A549 (cell line): ENCODE data around the gene DEFB124.

Experiments
- MYC ChIP-seq: IDR thresholded peaks from 2 replicates; pipeline ENCODE4 v1.6.1; 2012; ENCODE audit warnings: mild to moderate bottlenecking, inconsistent platforms, low read length, improper control_type of control experiment, borderline replicate concordance
- TF ChIP-seq, protein P1 (sequence below): fragments of >200 bp; sonication (Bioruptor Twin); formaldehyde crosslinking; IDR thresholded peaks from 3 replicates; pipeline ENCODE4 v1.5.1; 2016

DNA sequence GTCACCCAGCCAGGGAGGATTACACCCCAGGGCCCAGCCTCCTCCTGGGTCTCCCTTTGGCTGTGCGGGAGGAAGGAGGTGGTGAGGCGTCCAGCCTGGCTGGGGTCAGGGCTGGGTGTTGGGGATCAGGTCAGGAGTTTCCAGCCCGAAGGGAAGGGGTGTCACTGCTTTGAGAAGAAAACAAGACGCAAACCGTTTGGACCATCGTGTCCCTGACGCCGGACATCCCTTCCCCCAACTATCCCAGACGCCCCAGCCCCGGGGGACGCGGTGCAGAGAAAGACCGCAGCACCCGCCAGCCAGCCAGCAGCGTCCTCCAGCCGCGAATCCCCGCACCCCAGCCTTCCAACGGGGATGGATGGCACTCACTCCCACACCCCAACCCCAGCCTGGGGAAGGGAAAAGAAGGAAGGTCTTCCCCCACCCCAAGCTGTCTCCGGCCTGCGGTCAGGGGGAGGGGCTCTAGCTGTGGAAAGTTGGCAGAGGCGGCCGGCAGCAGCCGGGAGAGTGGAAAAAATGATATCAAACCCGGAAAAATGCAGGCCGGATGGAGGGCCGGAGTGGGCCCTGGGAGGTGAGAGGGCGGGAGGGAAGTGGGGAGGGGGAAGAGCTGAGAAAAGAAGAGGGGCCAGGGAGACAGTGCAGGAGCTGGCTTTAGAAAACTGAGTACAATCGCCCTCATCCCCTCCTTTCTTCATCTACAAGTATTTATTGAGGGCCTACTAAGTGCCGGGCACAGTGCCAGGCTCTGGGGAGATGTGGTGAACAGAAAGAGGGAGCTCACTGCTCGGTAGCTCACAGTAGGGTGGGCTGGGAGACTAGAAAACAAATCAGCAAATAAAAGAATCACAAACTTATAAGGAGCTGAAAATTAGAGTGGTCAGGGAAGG, 10.8 kb upstream of the DEFB124 start:
- TF ChIP-seq, protein P1, sequence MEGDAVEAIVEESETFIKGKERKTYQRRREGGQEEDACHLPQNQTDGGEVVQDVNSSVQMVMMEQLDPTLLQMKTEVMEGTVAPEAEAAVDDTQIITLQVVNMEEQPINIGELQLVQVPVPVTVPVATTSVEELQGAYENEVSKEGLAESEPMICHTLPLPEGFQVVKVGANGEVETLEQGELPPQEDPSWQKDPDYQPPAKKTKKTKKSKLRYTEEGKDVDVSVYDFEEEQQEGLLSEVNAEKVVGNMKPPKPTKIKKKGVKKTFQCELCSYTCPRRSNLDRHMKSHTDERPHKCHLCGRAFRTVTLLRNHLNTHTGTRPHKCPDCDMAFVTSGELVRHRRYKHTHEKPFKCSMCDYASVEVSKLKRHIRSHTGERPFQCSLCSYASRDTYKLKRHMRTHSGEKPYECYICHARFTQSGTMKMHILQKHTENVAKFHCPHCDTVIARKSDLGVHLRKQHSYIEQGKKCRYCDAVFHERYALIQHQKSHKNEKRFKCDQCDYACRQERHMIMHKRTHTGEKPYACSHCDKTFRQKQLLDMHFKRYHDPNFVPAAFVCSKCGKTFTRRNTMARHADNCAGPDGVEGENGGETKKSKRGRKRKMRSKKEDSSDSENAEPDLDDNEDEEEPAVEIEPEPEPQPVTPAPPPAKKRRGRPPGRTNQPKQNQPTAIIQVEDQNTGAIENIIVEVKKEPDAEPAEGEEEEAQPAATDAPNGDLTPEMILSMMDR, result no peak
- TF ChIP-seq MYC, result no peak
